ENCODE data around the gene KIF1A. TPM values are rescaled to one million over a fixed set of nuclear protein-coding genes. Genes with fewer than 3 reads are reported as not detected.

The KIF1A gene
- total RNA-seq, 2 donors from 2014 or later = 18.9 to 55.8 TPM

DNA sequence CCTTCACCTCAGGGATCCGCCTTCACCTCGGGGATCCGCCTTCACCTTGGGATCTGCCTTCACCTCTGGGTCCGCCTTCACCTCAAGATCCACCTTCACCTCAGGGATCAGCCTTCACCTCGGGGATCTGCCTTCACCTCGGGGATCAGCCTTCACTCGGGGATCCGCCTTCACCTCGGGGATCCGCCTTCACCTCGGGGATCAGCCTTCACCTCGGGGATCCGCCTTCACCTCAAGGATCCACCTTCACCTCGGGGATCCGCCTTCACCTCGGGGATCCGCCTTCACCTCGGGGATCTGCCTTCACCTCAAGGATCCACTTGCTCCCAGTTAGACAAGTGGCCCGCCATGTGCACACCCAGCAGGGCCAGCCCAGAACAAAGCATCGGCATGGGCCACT is 7.3 kb downstream of the KIF1A start:
- WGBS = 88% methylated on average over 20 of the region's 20 CpGs
- no peaks in the 10 kb centered on the region for H3K4me1 ChIP-seq (replicated peaks)
- DNase-seq (ENCODE audit: low spot score) = no peak
- intact Hi-C loops (cut with DNase I) = no loop called here
- no peaks in the 10 kb centered on the region for H3K9me3 ChIP-seq
- no peaks in the 10 kb centered on the region for H3K36me3 ChIP-seq
- H3K27me3 ChIP-seq (replicated peaks; ENCODE audit: insufficient read depth) = no peaks in the 10 kb centered on the region
- no peak for TF ChIP-seq POLR2A (IDR thresholded peaks at IDR 0.05)
- no peak for TF ChIP-seq POLR2AphosphoS5 (IDR thresholded peaks at IDR 0.05)
- TF ChIP-seq CTCF (IDR thresholded peaks at IDR 0.05) = no peak
- H3K4me3 ChIP-seq = no peak overlapping the region
- no peak overlapping the region for H3K27ac ChIP-seq

DNA sequence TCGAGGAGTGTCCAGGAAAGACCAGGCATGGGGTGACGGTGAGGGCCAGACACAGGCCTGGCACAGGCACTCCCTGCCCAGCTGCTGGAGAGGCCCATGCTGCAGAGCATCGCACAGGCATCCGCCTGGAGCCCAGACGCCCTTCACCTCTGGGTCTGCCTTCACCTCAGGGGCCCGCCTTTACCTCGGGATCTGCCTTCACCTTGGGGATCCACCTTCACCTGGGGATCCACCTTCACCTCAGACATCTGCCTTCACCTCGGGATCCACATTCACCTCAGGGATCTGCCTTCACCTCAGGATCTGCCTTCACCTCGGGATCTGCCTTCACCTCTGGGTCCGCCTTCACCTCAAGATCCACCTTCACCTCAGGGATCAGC is 7.7 kb downstream of the KIF1A start:
- H3K27me3 ChIP-seq (replicated peaks; ENCODE audit: insufficient read depth) = no peaks in the 10 kb centered on the region
- no peak for DNase-seq (ENCODE audit: low spot score)
- H3K36me3 ChIP-seq = no peaks in the 10 kb centered on the region
- no peak overlapping the region for H3K27ac ChIP-seq
- TF ChIP-seq POLR2A (IDR thresholded peaks at IDR 0.05) = no peak
- no peak for TF ChIP-seq POLR2AphosphoS5 (IDR thresholded peaks at IDR 0.05)
- no peak for TF ChIP-seq CTCF (IDR thresholded peaks at IDR 0.05)
- 92% methylated on average over 10 of the region's 10 CpGs for WGBS
- H3K4me3 ChIP-seq = no peak overlapping the region
- intact Hi-C loops (cut with DNase I) = no loop called here
- no peaks in the 10 kb centered on the region for H3K4me1 ChIP-seq (replicated peaks)
- no peaks in the 10 kb centered on the region for H3K9me3 ChIP-seq

GRCh38 chr2:240811346-240812300 is 8.4 kb downstream of the KIF1A start:
- Histone ChIP-seq H3K27me3 (replicated peaks; ENCODE audit: insufficient read depth) (no peaks in the 10 kb centered on the region), H3K4me3 (no peak overlapping the region), H3K36me3 (no peaks in the 10 kb centered on the region), H3K9me3 (no peaks in the 10 kb centered on the region), H3K27ac (no peak overlapping the region), H3K4me1 (replicated peaks) (no peaks in the 10 kb centered on the region)
- no peak for DNase-seq (ENCODE audit: low spot score)
- WGBS = 92% methylated on average over 17 of the region's 17 CpGs
- intact Hi-C loops (cut with DNase I) = no loop called here
- no peak for TF ChIP-seq CTCF (IDR thresholded peaks at IDR 0.05)
- TF ChIP-seq POLR2AphosphoS5 (IDR thresholded peaks at IDR 0.05) = no peak
- no peak for TF ChIP-seq POLR2A (IDR thresholded peaks at IDR 0.05)

GRCh38 chr2:240810621-240811020 is 9.4 kb downstream of the KIF1A start:
- no peak for DNase-seq (ENCODE audit: low spot score)
- Histone ChIP-seq H3K4me3 (no peak overlapping the region), H3K4me1 (replicated peaks) (no peaks in the 10 kb centered on the region), H3K27ac (no peak overlapping the region), H3K9me3 (no peaks in the 10 kb centered on the region), H3K36me3 (no peaks in the 10 kb centered on the region), H3K27me3 (replicated peaks; ENCODE audit: insufficient read depth) (no peaks in the 10 kb centered on the region)
- TF ChIP-seq POLR2AphosphoS5 (IDR thresholded peaks at IDR 0.05) (no peak), CTCF (IDR thresholded peaks at IDR 0.05) (no peak), POLR2A (IDR thresholded peaks at IDR 0.05) (no peak)
- WGBS = 95% methylated on average over 16 of the region's 16 CpGs
- intact Hi-C loops (cut with DNase I) = no loop called here

DNA sequence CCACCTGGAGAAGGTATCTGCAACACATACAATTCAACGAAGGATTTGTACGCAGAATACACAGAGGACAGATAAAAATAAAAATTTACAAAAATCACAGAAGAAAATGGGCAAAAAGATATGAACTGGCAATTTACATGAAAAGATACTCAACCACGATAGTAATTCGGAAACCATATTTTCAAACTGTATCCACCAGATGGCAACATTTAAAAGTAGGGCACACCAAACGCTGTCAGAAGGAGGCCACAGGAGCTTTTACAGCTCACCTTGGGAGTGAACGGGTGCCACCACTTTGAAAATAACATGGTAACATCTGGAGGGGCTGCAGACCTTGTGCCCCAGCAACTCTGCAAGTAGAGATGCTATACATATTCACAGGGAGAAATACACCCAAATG is 9.8 kb downstream of the KIF1A start:
- no peaks in the 10 kb centered on the region for H3K36me3 ChIP-seq
- no peak overlapping the region for H3K27ac ChIP-seq
- TF ChIP-seq POLR2AphosphoS5 (IDR thresholded peaks at IDR 0.05) (no peak), CTCF (IDR thresholded peaks at IDR 0.05) (peak in 1 of 4 experiments; percentile 14)
- H3K4me1 ChIP-seq (replicated peaks) = no peaks in the 10 kb centered on the region
- intact Hi-C loops (cut with DNase I) = no loop called here
- H3K9me3 ChIP-seq = no peaks in the 10 kb centered on the region
- WGBS = 50% methylated on average over 6 of the region's 6 CpGs
- no peak overlapping the region for H3K4me3 ChIP-seq
- H3K27me3 ChIP-seq (replicated peaks; ENCODE audit: insufficient read depth) = no peaks in the 10 kb centered on the region
- DNase-seq (ENCODE audit: low spot score) = no peak
